Stimulated activated CD4-positive, alpha-beta T cell treated with anti-CD3 and anti-CD28 coated beads, TNF-alpha, amount 100 ng/mL, for 1 hour (primary cell): ENCODE results near the gene MEIOSIN.

Source experiments
- DNase-seq, 3 donors: peaks; one replicate each; pipeline ENCODE4 v3.0.0-alpha.2; 2020; ENCODE audit warnings: low read depth in 3 of 3, low spot score in 1 of 3

Gene MEIOSIN

DNA sequence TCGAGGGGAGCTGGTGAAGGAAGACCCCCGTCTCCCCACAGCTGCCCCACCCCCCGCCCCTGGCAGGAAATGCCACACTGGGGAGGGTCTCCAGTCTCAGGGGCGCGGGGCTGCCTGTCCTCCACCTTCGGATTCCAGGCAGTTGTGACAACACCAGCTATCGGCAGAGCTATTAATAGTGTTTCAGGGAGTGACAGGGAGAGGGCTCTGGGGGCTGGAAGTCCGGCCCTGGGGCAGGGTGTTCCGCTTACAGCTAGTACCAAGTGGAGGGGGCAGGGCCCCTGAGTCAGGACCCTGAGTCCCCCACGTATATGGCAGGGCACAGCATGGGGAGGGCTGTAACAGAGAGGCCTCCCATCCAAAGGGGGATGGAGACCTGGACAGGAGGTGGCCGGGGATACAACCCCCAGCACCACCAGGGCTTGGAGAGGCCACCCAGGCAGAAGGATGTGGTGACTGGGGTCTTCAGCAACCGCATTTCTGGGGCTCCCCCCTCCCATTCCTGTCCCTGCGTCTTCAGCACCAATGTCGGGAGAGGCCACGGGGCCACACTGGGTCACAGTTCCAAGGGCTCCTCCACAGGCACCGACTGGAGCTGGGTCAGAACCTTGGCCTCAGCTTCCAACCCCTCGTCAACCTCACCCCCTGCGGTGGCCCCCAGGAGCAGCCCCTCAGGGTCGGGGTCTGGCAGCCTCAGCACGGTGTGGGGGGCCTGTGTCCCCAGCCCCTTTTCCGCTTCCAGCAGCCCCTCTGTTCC lies 31.9 kb downstream of the MEIOSIN start:
- DNase-seq = no peak

DNA sequence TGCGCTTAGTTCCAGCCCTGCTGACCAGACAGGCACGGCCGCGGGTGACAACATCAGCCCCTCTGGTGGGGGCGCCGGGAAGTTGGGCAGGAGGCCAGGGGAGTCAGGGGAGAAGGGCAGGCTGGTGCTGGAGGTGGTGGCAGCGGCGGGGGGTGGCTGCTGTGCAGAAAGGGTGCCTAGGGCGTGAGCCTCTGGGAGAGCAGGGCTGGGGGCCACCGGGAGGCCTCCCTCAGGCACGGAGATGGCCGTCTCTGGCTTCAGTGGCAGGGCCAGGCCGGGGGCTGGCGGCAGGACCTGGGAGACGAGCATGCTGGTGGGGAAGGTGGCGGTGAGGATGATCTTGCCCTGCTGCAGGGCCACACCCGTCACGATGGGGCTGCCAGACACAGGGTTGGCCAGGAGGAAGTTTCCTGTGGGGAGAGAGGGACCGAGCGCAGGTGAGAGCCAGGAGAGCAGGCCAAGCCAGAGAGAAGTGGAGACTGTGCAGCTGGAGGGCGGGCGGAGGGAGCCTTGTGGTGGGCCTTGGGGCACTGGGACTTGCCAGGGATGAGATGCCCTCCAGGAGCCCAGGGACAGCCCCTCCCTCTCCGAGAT lies 32.6 kb downstream of the MEIOSIN start:
- no peak for DNase-seq

DNA sequence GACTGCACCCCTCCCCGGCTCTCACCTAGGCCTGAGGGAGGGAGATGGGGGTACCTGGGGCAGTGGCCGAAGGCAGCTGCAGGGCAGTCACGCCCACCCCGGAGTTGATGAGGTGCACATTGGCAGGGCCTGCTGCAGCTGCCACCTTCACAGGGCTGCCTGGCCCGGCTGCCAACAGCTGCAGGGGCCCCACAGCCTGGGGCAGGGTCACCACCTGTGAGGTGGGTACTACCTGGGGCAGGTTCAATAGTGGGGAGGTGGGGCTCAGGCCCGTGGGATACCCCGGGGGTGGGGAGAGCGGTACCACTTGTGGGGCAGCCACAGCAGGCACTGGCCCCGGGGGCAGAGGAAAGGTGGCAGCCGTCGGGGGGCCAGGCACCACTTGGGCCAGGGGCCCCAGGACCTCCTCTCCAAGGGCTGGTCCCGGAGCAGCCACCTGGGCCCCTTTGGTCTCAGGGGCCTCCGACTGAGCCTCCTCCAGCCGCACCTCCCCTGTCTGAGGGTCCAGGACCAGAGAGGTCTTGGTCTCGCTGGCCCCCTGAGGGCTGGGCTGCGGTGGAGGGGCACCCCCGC lies 33.1 kb downstream of the MEIOSIN start:
- DNase-seq = no peak

DNA sequence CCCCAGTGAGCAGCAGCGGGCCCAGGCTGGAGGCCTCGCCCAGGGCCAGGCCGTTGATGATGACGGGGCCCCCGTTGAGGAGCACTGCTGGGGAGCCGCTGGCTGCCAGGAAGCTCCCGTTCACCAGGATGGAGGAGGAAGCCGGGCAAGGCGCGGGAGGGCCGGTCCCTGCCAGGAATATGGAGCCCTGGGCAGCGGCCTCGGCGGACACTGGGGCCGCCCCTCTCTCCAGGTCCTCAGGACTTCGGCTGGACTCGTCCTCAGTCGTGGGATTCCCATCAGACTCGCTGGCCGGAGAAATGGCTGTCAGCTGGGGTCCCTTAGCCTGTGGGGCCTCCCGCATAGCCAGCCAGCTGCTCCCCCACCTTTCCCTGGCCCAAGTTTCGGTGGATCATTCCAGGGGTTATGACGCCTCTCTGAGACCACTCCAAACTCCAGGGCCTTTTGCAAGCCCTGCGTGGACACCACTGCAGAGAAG lies 33.7 kb downstream of the MEIOSIN start:
- no peak for DNase-seq

DNA sequence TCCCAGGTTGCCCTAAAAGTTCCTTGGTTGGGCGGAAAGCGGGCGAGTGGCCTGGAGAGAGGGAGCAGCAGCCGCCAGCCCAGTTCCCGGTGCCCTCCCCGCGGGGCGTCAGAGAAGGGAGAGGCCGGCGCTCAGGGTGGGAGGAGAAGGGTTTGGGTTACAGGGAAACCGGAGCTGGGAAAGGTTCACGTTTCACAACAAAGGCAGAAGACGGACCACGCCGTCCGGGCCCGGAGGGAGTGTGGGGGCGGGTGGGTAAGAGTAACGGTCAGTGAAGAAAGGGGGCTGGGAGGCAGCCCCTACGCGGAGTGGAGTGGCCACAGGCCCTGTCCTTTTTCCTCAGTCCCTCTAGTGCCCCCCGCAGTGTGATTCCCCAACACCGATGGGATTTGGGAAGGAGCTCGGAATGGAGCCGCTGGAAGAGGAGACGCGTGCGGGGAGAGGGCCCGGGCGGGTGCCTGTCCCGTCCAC lies 34.2 kb downstream of the MEIOSIN start:
- DNase-seq = no peak

DNA sequence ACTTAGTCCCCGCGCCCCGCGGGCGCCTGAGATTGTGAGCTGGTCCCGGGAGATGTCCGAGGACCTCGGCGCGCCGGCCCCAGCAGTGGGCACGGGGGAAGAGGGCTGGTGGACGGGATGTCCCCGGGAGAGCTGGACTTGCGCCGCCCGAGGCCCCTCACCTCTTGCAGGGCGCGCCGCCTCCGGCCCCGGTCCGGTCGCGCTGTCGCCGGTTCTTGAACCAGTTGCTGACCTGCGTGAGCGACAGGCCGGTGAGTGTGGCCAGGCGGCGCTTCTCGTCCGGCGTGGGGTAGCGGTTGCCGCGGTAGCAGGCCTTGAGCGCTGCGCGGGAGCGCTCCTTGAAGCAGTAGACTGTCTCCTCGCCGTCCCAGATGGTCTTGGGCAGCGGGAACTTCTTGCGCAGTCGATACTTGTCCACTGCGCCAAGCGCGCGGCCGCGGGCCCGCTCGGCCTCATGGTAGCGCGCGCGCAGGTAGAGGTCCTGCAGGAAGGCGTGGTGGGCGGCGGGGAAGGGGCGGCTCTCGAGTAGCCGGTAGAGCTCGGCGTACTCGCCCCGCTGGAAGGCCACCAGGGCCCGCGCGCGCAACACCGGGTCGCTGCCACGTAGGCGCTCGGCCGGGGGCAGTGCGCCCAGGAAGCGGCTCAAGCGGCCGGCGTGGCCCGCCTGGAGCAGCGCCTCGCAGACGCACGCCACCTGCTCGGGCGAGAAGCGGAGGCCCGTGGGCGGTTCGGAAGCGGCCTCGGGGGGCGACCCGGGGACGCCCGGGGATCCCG lies 34.8 kb downstream of the MEIOSIN start:
- peak in 1 of 3 donors; percentile 18 for DNase-seq

DNA sequence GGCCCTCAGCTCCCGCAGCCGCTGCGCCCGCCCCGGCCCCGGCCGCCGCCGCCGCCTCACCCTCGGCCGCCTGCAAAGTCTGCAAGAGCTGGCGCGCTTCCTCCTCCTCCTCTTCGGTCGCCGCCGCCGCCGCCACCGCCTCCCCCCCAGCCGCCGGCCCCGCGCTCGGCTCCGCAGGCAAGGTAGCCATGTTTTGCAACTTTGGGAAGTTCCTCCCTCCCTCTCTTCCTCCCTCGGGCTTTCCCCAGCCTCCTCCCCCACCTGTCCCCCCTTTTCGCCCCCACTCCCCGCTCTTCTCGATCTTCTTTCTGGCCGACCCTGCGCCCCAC lies 35.4 kb downstream of the MEIOSIN start:
- DNase-seq = peak in 1 of 3 donors; percentile 21

DNA sequence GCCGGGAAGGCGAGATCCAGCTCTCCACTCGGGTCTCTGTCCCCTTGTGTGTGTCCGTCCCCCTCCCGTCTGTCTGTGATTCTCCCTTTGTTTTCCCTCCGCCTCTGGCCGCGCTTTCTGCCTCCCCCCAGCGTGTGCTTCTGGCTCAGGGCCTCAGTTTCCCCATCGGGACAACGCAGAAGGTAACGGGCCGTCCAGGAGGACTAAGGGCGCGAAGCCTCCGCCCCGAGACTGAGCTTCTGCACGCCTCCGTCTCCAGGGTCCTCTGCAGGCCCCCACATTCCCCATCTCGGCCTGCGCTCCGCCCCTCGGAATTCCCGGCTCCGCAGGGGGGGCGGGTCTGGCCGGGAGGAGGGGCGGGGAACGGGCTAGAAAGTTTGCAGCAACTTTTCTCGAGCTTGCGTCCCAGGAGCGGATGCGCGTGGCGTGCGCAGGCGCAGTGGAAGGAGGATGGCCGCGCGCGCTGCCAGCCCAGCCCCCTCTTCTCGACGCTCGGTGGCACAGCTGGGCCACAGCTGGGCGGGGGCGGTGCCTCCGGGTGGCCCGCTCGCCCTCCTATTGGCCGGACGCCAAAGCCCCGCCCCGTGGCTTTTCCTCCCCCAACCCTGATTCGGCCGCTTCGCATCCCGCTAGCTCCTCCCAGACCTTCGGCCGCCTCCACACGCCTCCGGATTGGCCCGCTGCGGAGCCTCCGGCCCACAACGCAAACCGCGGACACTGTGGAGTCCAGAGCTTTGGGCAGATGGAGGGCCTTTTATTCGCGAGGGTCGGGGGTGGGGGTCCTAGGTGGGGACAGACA lies 35.9 kb downstream of the MEIOSIN start, which contains the start of gene SIX5:
Gene SIX5 (minus strand): TSS at position 269 of the 799 bp plus-strand sequence. CDS start 408 bp downstream, outside the sequence.
- peak; percentile 84 to 91 (median 85) for DNase-seq

DNA sequence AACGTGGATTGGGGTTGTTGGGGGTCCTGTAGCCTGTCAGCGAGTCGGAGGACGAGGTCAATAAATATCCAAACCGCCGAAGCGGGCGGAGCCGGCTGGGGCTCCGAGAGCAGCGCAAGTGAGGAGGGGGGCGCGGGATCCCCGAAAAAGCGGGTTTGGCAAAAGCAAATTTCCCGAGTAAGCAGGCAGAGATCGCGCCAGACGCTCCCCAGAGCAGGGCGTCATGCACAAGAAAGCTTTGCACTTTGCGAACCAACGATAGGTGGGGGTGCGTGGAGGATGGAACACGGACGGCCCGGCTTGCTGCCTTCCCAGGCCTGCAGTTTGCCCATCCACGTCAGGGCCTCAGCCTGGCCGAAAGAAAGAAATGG lies 36.6 kb downstream of the MEIOSIN start:
- peak in 1 of 3 donors; percentile 31 for DNase-seq

DNA sequence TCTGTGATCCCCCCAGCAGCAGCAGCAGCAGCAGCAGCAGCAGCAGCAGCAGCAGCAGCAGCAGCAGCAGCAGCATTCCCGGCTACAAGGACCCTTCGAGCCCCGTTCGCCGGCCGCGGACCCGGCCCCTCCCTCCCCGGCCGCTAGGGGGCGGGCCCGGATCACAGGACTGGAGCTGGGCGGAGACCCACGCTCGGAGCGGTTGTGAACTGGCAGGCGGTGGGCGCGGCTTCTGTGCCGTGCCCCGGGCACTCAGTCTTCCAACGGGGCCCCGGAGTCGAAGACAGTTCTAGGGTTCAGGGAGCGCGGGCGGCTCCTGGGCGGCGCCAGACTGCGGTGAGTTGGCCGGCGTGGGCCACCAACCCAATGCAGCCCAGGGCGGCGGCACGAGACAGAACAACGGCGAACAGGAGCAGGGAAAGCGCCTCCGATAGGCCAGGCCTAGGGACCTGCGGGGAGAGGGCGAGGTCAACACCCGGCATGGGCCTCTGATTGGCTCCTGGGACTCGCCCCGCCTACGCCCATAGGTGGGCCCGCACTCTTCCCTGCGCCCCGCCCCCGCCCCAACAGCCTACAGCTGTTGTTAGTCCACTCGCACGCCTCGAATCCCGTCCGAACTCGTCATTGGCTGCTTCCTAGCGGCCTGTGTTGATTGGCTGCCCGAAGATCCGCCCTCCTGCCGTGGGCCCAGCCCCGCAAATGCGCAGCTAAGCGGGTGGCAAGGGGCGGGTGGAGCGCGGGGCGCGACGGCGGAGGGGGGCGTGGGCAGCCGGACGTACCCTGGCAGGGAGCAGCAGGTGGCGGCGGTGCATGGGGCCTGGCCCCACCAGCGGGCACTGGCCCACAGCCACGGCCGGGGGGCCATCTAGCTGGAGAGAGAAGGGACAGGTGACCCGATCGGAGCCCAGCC lies 37.2 kb downstream of the MEIOSIN start:
- DNase-seq = peak; percentile 70 to 89 (median 77)

DNA sequence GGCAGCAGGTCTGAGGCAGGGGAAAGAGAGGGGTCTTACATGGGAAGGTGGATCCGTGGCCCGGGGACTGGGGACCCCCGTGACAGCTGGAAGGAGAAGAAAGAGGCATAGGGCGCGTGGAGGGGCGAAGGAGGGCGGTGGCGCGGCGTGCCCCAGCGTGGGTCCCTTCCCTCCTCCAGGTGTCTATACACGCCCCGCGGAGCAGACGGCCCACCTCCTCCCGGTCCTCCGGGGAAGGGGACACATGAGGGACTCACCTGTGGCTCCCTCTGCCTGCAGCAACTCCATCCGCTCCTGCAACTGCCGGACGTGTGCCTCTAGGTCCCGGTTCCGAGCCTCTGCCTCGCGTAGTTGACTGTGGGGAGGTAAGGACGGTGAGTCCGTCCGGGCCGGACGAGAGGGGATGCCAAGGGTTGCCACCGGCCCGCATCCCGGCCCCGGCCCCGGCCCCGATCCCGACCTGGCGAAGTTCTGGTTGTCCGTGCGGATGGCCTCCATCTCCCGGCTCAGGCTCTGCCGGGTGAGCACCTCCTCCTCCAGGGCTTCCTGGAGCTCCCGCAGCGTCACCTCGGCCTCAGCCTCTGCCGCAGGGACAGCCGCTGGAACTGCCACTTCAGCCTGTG lies 38.2 kb downstream of the MEIOSIN start:
- no peak for DNase-seq

DNA sequence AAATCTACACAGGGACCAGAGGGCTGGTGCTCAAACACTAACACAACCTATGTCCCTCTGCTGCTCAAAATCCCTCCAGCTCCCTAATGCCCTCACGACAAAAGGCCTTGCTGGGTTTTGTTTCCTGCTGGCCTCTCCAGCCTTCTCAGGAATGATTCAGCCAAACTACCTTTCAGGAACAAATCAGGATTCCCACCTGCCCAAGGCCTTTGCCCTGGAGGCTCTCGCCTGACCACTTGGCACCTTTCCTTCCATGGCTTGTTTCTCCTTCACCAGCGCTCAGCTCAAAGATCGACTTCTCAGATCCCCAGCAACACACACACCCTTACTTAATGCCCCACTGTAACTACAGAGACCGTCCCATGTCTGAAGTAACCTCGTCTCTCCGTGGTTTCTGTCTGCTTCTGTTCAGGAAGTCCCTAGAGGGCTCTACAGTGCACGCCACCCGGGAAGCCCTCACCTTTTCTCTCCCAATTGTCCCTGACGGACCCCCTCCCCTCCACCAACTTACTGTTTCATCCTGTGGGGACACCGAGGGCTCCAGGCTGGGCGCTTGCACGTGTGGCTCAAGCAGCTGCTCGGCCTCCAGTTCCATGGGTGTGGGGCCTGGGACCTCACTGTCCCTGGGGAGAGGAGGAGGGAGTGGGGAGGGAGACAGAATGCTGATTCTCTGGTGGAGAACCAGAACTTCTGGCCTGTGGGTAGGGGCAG lies 39.0 kb downstream of the MEIOSIN start:
- DNase-seq = no peak

DNA sequence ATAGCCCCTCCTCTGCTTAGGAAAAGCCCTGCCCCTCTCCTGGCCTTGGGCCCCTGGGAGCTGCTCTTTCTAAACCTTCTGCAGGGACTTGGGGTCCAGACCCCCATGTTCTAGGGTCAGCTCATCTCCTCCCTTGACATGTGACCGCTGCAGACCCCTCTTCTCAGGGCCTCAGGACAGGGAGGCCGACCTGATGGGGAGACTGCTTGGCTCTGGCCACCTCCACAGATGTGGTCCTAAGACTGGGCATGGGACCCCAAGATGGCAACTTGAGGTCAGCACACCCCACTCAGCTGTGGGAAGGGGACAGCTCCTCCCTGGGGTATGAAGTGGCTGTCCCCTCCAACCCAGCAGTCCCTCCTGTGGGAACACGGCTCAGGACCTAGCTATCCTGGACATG lies 39.7 kb downstream of the MEIOSIN start:
- no peak for DNase-seq

DNA sequence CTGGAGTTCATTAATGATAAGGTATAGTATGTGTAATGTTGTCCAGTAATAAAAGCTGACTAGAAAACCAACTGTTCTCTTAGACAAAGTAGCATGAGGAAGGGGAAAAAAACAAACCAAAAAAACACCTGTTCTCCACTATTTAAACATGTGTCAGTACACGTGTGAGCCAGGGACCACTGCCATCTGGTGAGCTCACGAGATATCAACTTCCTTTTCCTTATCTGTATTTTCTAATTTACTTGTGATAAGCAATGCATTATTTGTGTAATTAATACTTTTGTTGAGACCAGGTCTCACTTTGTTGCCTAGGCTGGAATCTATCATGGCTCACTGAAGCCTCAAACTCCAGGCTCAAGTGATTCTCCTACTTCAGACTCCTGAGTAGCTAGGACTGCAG lies 40.1 kb downstream of the MEIOSIN start:
- DNase-seq = no peak

DNA sequence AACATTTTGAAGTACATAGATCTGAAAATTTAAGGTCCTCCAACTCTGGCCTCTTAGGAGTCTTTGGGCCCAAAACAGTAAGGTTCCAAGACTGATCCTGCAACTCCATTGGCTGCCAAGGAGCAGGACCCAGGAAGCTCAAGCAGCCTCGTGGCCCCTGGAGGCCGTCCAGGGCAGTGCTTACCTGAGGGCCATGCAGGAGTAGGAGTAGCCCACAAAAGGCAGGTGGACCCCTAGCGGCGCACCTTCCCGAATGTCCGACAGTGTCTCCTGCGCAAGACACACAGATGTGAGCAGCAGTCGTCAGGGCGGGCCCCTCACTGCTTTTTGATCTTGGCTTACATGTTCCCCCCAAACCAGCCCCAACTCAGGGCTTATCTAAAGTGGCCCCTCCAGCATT lies 41.5 kb downstream of the MEIOSIN start:
- no peak for DNase-seq

DNA sequence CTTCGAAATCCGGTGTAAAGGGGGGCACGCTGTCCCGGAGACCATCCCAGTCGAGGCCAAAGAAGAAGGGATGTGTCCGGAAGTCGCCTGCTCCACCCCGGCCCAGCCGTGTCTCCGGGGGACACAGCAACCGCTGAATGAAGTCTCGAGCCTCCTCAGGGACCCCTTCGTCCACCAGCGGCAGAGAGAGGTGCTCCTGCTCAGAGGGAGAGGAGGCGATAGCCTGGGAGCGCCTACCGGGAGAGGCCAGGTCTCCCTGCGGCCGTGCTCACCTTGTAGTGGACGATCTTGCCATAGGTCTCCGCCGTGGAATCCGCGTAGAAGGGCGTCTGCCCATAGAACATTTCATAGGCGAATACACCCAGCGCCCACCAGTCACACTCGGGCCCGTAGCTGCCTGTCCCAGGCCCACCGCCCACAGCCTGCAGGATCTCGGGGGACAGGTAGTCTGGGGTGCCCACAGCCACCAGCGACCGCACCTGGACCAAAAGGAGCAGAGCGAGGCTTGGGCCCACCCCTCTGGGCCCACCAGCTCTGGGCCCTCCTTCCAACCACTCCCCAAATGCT lies 44.2 kb downstream of the MEIOSIN start:
- no peak for DNase-seq

DNA sequence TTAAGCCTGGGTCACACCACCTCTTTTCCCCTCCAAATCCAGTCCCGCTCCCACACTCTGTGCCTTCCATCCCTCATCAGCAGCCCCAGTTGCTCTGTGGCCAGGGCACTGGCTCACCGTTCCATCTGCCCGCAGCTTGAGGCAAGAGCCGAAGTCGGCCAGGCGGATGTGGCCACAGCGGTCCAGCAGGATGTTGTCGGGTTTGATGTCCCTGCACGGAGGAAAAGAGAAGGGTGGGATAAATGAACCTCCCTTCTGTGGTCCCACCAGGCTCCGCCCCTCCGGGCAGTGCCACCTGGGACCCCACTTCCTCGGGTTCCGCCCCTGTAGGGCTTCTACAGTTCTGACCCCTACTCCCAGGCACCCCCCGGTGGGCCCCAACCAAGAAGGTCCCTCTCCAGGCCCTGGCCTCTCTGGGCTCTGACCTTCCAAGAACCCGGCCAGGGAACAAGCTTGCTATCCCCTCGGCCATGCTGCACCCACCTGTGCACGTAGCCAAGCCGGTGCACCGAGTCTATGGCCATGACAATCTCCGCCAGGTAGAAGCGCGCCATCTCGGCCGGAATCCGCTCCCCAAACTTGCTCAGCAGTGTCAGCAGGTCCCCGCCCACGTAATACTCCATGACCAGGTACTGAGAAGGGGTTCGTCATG lies 44.9 kb downstream of the MEIOSIN start:
- DNase-seq = no peak
